Hematopoietic multipotent progenitor cell (in vitro differentiated cells): ENCODE data around the gene NQO1. TPM values are rescaled to one million over a fixed set of nuclear protein-coding genes. Genes with fewer than 3 reads are reported as not detected.

ENCODE experiments used
- DNase-seq, 3 donors: peaks; one replicate each; pipeline ENCODE4 v3.0.0-alpha.2; 2011 to 2015; ENCODE audit warnings: low read depth in 2 of 3, low spot score in 2 of 3
- total RNA-seq: library from RNA; depleted of rRNA; stranded (reverse); fragments of >200 nt; gene quantifications from one replicate; pipeline ENCODE4 v1.2.3, GENCODE V29; 2012

The NQO1 gene
- total RNA-seq, 1 donor: 7.5 TPM

DNA sequence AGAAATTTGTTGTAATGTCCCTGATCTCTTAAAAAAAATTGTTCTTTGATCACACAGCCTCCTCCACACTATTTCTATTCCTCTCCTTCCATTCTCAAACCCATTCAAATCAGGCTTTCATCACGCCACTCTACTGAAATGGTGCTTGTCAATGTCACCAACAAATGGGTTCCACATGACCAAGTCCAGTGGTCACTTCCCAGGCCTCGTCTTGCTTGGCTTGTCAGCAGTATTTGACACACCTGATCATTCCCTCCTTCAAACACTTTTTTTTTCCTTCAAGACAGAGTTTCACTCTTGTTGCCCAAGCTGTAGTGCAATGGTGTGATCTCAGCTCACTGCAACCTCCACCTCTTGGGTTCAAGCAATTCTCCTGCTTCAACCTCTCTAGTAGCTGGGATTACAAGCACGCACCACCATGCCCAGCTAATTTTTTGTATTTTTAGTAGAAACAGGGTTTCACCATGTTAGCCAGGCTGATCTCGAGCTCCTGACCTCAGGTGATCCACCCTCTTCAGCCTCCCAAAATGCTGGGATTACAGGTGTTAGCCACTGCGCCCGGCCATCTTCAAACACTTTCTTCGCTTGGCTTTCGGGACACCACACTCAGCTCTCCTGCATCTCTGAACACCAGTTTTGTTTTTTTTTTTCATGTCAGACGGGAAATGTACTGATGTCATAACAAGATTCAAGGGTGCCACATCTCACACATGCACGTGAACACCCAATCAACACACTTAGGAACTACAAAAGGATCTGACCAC lies 18.3 kb downstream of the NQO1 start:
- DNase-seq: no peak

DNA sequence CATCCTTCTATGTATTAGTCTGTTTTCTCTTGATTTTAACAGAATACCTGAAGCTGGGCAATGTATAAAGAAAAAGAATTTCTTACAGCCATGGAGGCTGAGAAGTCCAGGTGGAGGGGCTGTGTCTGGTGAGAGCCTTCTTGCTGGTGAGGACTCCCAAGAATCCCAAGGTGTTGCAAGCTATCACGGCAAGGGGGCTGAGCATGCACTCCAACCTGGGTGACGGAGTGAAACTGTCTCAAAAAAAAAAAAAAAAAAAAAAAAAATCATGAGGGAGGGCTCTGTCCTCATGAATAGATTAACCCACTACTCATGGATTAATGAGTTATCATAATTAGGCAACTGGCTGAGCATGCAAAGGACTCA lies 19.4 kb downstream of the NQO1 start:
- no peak for DNase-seq

DNA sequence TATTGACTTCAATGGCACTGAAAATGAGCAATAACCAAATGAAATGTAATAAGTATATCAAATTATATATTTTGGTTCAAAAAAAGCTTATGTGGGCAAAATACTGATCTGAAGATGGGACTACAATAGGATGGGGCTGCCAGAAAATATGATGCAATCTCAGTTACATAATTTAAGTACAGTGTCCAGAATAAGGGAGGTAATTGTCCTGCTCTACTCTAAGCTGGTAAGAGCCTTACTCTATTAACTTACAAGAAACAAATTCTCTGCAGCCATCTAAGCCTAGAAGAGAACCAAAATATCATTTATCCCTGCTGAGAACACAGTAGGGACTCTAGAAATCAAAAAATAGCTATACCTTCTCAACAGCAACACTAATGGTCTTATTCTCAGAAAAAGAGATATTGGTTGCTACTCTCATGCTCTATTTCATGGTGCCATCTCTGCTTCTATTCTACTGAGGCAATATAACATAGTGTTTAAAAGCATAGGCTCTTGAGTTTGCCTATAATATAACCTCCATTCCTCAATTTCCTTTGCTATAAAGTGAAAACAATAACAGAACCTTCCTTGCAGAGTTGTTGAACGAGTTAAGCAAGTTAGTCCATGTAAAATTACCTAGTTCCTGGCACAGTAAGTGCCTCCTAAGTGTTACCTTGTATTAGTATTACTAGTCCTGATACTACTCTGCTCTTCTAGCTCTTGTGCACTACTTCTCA lies 19.9 kb downstream of the NQO1 start:
- no peak for DNase-seq

DNA sequence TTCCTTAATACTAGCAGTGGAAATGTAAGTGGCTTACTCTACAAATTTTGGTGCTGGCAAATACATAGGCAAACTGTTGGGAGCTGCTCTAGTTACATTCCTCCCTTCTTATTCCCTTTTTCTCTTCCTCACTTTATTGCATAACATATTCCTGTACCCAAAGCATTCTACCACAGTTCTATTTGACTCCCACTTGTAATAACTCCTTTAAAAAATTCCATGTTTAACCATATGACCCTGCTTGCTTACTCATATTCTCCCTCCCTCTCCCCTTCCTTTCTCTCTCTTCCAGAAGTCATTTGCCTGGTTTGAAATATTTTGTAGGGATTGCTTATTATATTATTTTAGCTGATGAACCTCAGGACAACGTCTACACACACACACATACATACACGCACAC lies 22.7 kb downstream of the NQO1 start:
- no peak for DNase-seq

DNA sequence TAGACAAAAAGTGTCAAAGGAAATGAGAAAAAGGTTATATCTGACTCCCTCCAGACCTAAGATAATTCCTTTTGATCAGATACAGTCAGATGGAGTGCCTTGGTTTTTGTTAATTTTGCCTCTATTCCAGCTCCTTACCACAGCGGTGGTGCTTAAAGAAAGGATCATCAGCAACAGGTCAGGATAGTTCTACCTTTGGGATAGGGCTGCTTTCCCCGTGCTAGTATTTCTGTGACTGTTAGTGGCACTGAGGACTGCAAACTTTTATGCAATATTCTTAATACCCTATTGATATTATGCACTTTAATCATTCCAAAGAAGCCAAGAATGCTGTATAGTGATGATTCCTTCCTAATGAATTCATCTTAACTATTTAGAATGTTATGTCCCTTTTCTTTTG lies 24.5 kb downstream of the NQO1 start:
- DNase-seq: no peak

DNA sequence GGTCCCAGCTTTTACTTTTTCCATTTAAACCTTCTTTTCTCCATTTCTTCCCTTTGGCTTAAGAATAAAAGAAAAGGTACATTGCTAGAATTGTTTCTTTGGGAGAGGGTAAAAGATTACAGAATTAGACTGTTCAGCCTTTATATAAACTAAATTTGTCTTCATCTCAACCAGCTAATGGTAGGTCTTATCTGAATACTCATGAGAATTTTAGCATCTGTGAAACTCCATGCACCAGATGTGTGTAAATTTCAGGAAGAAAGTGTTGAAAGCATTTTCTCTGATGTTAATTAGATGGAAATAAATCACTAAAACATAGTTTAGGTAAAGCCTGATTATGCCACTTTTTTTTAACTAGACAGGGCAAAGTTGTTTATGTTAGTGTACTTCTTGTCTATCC lies 24.9 kb downstream of the NQO1 start:
- no peak for DNase-seq

DNA sequence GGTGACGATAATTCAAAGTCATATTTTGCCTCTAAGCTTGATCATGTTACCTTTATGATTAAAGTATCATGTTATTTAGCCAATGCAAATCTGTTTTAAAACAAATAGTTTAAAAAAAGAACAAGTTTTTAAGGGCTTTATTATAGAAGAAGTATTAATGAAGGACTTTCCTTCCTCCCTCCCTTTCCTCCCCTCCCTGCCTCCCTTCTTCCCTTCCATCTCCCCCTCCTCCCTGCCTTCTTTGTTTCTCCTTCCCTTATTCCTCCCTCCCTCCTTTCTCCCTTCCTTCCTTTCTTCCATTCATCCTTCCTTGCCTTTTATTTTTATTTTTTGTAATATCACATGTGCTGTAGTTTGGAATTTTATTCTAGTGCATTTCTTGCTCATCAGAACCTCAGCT lies 26.4 kb downstream of the NQO1 start:
- no peak for DNase-seq

DNA sequence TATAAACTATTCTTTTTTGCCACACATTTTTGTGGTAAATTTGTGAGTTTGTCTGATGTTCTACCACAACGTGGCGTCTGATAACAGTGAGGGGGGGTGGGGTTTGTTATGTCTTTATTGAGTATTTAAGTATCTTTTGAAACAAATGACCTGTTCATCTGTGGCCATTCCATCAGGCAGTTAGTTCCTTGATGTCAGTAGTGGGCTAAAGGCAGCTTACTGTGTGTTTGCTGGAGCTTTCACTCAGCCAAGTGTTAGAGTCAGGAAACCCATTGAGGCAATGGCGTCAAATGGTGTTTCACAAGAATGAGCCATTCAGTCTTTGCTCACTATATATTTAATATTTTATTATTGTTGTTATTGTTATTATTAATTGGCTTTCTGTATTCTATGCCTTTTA lies 28.0 kb downstream of the NQO1 start:
- no peak for DNase-seq

DNA sequence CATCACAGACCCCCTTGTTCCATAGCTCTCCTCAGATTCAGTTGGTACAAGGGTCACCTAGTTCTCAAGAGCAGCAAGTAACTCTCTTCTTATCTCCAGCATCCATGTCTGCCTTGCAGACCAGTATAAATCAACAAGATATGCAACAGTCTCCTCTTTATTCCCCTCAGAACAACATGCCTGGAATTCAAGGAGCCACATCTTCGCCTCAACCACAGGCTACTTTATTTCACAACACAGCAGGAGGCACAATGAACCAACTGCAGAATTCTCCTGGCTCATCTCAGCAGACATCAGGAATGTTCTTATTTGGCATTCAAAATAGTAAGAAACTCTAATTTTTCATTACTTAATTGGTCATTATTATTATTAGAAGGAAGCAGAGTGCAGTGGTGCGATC lies 32.4 kb downstream of the NQO1 start:
- no peak for DNase-seq

DNA sequence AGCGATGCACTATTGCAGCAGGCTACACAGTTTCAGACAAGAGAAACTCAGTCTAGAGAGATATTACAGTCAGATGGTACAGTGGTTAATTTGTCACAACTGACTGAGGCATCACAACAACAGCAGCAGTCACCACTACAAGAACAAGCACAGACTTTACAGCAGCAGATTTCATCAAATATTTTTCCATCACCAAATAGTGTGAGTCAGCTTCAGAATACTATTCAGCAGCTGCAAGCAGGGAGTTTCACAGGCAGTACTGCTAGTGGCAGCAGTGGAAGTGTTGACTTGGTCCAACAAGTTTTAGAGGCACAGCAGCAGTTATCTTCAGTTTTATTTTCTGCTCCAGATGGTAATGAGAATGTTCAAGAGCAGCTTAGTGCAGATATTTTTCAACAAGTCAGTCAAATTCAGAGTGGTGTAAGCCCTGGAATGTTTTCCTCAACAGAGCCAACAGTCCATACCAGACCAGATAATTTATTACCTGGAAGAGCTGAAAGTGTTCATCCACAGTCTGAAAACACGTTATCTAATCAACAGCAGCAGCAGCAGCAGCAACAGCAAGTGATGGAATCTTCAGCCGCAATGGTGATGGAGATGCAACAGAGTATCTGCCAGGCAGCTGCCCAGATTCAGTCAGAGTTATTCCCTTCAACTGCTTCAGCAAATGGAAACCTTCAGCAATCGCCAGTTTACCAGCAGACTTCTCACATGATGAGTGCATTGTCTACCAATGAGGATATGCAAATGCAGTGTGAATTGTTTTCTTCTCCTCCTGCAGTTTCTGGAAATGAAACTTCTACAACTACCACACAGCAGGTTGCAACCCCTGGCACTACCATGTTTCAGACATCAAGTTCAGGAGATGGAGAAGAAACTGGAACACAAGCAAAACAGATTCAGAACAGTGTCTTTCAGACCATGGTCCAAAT lies 34.1 kb downstream of the NQO1 start:
- DNase-seq: no peak

DNA sequence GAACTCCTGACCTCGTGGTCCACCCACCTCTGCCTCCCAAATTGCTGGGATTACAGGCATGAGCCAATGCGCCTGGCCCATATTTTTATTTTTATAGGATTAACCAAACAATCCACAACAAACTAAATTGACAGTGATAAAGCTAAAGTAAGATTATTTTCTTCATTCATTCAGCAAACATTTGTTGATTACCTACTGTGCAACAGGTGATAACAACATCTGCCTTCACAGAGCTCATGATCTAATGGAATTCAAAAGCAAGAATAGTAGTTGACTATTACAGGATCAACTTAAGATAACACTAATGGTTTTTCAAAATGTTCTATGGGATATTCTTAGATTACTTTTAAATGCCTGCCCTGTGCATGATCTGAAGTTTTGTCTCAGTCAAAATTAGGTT lies 37.8 kb downstream of the NQO1 start:
- DNase-seq: no peak

DNA sequence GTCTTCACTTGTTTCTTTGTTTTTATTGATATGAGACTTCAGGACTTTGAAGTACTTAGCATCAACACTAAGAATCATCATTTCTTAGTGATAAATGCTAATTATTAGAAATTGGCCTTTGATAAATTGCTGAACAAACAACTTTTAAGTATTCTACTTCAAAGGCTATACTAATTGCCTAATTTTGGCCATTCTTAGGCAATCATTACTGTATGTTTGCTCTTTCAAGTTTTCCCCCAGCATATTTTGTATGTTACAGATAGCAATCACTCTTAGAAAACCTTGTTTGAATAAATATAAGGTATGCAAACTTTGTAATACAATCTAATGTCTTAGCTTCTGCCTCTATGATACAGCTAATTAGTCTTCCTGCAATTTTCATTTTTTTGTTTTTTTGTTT lies 46.0 kb downstream of the NQO1 start:
- no peak for DNase-seq

DNA sequence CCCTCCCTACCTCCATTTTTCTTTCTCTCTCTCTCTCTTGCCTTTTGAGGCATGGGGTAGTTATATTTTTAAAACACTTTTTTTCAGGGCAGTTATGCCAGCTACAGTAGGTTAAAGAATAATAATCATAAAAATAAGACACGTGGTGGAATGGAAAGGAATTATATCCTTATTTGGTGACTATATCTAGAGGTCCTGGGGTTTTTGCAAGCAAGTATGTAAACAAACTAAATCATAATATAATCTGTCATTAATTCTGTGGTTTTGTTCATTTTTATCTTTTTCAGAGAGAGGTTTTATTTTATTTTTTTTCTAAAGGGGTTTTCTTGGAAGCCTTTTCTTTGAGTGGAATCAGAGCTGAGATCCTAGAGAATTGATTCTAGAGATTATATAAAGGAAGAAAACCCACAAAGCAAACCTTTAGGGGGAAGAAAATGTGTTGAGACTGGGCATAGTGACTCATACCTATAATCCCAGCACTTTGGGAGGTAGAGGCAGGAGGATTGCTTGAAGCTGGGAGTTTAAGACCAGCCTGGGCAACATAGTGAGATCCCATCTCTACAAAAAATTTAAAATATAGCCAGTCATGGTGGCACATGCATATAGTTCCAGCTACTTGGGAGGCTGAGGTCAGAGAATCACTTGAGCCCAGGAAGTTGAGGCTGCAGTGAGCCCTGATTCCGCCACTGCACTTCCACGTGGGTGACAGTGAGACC lies 53.2 kb downstream of the NQO1 start:
- no peak for DNase-seq

DNA sequence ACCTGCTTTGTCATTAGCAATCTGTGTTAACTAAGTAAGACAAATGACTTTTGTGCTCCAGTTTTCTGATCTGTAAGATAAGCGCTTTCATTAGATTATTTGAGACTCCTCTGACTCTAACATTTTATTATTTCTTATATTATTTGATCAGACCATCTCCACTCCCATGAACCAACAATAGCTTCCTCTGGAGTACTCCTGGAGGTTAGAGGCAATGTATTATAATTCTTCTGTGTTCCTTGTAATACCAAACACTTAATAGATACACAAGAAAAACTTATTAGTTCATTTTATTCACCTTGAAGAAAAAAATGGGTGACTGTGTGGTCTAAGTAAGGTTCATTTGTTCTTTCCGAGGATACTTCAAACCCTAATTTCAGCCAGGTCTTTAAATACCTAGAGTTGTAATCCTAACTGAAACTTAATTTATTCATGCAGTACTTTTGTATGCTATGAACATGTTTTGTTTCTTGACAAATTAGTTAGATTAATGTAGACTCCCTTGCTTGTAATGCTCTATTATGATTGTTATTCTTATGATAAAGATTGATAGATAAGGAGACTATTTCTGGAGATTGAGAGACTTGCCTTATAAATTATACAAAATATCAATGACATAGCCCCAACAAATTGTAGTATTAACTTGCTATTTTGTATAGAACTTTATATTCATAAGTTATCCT lies 53.9 kb downstream of the NQO1 start:
- no peak for DNase-seq

DNA sequence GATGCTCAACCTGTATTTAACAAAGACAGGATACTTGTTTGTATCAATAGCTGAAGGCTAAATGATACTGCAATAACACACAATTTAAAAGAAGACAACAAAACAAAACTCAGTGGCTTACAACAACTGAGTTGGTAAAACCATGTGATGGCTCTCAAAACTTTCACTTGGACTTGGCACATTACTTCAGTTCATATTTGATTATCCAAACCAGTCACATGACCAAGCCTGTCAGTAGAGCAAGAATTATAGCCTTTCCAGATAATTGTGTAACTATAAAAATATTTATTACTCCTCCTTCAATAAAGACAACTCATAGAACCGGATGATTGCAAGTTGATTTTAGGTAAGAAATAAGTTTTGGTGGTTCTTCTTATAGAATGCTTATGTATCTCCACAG lies 56.8 kb downstream of the NQO1 start:
- DNase-seq: no peak

DNA sequence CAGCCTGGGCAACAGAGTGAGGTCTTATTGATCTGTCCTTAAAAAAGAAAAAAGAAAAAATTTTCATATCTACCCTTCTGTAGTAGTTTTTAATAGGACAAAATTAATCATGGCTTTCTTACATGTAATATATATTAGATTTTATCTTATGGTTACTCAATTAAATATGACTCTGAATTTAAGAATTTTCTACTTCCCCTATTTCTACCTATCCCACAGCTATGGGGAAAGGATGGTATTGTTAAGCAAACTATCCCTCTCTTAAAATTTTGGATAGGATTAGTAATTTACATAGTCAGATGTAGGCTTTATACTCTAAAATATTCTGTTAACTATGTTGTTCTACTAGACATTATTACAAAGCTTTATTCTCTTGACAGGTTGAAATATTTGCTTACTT lies 62.5 kb downstream of the NQO1 start:
- DNase-seq: no peak

DNA sequence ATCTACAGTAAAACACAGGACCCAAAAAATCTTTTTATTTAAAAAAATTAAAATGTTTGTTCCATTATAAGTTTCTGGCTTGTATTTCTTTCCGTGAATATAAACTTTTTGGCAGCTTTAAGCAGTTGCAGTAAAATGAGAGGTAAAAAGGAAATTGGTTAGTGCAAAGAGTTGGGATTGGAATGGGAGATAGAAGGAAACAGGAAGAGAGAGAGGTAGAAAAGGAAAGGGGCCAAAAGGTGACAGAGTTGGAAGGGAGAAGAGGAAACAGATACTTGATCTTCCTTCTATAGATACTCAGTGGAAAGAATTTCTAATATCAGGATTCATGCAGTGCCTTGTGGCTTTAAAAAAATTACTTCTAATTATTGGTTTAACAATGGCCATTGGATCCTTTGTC lies 63.5 kb downstream of the NQO1 start:
- DNase-seq: no peak

DNA sequence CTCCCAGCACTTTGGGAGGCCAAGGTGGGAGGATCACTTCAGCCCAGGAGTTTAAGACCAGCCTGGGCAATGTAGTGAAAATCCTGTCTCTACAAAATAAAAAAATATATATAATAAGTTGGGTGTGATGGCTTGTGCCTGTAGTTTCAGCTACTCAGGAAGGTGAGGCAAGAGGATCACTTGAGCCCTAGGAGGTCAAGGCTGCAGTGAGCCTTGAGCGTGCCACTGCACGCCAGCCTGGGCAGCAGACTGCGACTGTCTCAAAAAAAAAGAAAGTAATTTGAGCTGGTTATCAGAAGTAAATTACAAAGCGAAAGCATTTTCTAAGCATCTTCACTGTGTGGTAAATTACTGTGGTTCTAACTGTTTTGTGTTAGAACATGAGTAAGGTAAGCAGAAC lies 66.2 kb downstream of the NQO1 start:
- DNase-seq: no peak
